Fibroblast of pulmonary artery (primary cell): Measurements from ENCODE around the gene MIPEP.
A peak's percentile ranks its signal among the peaks of the same experiment; 100 is the strongest.
"Not testable (repeated sequence)": the region's sequence is repeated elsewhere in the genome, so short reads cannot be mapped to it uniquely, and the experiment has no call there.

Experiments
- DNase-seq: peaks from one replicate; pipeline ENCODE4 v3.0.0-alpha.2; 2010; ENCODE audit warnings: low read depth
- H3K4me3 ChIP-seq: replicated peaks from 2 replicates; pipeline ENCODE4 v1.5.1; 2011; ENCODE audit warnings: low read depth, mild to moderate bottlenecking, control low read depth, low read length, moderate library complexity
- TF ChIP-seq, protein P1 (sequence below): IDR thresholded peaks from 2 replicates; pipeline ENCODE4 v1.5.1; 2011; ENCODE audit warnings: mild to moderate bottlenecking, control low read depth, low read length, inconsistent platforms; ENCODE audit errors: missing control alignments

The MIPEP gene

DNA sequence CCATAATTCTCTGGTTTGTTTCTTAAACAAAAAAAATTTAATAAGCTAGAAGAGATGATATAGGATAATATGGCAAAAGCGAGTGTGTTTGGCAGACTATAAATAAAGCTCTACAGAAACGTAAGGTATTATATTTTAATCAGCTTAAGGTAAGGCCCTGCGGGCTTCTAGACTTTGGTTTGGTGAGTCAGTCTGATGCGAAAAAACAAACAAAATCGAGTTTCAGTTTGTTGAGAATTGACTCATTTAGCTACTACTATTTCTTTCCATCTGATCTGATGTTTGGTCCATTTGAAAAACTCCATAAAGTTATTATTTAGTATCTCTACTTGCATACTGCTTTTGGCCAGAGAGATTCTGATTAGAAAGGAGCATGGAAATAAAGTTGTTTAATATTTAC, 138.0 kb downstream of the MIPEP start:
- no peak for DNase-seq
- TF ChIP-seq, protein P1, sequence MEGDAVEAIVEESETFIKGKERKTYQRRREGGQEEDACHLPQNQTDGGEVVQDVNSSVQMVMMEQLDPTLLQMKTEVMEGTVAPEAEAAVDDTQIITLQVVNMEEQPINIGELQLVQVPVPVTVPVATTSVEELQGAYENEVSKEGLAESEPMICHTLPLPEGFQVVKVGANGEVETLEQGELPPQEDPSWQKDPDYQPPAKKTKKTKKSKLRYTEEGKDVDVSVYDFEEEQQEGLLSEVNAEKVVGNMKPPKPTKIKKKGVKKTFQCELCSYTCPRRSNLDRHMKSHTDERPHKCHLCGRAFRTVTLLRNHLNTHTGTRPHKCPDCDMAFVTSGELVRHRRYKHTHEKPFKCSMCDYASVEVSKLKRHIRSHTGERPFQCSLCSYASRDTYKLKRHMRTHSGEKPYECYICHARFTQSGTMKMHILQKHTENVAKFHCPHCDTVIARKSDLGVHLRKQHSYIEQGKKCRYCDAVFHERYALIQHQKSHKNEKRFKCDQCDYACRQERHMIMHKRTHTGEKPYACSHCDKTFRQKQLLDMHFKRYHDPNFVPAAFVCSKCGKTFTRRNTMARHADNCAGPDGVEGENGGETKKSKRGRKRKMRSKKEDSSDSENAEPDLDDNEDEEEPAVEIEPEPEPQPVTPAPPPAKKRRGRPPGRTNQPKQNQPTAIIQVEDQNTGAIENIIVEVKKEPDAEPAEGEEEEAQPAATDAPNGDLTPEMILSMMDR, result no peak
- no peak overlapping the region for H3K4me3 ChIP-seq

DNA sequence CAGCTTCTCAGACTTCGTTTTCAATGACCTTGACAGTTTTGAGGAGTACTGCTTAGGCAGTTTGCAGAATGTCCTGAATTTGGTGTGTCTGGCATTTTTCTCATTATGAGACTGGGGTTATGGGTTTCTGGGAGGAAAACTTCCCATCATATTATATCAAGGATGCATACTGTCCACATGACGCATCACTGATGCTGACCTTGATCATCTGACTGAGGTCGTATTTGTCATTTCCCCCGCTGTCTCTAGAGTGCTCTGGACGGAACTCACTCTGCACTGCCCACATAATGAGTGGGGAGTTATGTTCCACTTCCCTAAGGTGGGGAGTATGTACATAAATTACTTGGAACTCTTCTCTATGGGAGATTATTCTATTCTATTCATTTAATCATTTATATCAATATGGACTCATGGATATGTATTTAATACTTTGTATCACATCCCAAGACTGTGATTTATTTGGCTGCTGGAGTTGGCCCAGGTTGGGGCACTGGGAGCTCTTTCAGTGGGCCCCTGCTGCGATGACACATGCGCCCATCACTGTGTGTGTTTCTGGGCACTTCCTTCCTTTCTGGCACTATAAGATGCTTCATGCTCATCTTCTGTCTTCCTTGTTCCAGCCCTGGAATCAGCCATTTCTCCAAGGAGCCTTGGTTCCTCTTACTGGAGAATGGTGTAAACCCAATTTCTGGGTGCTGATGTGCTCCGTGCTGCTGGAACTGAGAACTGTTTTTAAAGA, 138.6 kb downstream of the MIPEP start:
- DNase-seq, result peak; percentile 63
- H3K4me3 ChIP-seq, result no peak overlapping the region
- TF ChIP-seq, protein P1, result no peak

DNA sequence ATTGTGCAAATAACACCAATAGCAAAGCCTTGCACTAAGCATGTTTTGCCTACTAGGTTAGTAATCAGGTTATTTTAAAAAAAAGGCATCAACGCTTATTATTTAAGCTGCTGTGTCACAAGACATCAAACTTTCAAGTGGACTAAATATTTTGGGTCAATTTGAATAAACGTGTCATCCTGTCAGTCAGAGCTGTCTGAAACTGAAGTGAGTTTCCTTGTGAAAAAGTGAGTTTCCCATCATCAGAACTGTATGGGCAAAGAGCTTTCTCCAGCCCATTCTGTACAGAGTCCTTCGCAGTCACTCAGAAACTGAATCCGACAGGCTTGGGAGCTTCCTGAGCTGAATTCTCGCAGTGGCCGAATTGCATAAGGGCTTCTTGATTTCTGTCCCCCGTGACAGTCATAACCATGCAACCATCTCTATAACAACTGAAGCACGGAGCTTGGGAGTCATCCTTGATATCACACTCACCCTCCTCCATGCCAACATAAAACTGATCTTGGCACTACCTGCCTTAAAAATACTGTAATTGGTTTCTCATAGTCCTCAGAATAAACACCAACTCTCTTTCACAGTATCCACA, 139.8 kb downstream of the MIPEP start:
- DNase-seq, result no peak
- no peak overlapping the region for H3K4me3 ChIP-seq
- TF ChIP-seq, protein P1, result no peak

DNA sequence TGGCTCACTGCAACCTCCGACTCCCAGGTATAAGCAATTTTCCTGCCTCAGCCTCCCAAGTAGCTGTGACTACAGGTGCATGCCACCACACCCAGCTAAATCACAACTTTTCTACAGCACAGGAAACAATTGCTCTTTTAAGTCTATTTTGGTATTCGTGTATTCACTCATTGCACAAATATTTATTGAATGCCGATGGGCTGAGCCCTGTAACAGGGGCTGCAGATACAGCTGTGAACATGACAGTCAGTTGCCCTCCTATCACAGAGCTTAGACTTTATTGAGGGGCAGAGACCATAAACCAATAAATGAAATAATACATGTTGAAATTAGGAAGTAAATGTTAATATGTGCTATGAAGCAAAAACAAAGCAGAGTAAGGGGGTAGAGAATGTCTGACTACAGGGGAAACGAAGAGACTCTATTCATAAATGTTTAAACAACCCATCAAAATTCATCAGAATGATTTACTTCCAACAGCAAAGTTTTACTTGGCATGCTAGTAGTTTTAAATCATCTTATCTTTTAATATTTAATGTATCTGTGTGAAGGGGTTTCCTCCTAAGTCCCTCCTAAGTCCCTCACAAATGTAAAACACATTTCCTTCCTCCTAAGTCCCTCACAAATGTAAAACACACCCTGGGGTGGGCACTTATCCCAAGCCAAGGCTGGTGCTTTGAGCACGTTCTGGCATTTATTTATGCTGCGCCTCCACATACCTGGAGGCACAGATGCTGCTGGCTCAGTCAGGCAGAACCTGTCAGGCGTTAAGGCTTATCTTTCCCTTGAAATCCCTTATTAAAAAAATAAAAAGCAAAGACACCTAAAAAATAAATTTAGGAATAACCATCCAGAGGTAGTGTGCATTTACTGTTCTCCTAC, 140.8 kb downstream of the MIPEP start:
- DNase-seq, result no peak
- H3K4me3 ChIP-seq, result no peak overlapping the region
- TF ChIP-seq, protein P1, result no peak

DNA sequence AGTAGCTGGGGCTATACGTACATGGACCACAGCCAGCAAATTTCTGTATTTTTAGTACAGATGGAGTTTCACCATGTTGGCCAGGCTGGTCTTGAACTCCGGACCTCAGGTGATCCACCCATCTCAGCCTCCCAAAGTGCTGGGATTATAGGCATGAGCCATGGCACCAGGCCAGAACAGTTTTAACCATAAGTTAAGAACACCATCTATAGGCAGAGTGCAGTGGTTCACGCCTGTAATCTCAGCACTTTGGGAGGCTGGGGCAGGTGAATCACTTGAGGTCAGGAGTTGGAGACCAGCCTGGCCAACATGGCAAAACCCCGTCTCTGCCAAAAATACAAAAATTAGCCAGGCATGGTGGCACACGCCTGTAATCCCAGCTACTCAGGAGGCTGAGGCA, 143.1 kb downstream of the MIPEP start:
- DNase-seq, H3K4me3 ChIP-seq: not testable (repeated sequence)

DNA sequence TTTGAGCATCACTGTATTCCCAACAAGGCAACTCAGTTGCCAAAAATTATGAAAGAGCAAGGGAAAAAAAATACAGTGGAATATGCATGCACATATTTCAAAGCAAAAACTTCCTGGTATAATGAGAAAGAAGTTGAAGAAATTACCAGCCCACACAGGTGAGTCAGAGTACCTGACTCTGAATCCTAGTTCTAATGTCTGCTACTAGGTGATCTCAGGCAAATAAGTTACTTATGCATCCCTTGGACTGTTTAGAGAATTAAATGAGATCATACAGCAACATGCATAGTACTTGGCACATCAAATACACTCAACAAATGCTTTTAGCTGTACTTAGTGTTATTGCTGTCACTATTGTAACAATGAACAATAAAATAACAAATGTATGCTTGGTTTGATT, 144.9 kb downstream of the MIPEP start:
- no peak overlapping the region for H3K4me3 ChIP-seq
- TF ChIP-seq, protein P1, result no peak
- no peak for DNase-seq
